HG02759 (cell line): ENCODE data around the gene DDR1.

ENCODE experiments used
- ATAC-seq: cut with Tn5 transposase; IDR thresholded peaks from one replicate; pipeline ENCODE4 v1.9.1; 2021; ENCODE audit warnings: mild to moderate bottlenecking, moderate library complexity; ENCODE audit not compliant: unreplicated experiment

The DDR1 gene

DNA sequence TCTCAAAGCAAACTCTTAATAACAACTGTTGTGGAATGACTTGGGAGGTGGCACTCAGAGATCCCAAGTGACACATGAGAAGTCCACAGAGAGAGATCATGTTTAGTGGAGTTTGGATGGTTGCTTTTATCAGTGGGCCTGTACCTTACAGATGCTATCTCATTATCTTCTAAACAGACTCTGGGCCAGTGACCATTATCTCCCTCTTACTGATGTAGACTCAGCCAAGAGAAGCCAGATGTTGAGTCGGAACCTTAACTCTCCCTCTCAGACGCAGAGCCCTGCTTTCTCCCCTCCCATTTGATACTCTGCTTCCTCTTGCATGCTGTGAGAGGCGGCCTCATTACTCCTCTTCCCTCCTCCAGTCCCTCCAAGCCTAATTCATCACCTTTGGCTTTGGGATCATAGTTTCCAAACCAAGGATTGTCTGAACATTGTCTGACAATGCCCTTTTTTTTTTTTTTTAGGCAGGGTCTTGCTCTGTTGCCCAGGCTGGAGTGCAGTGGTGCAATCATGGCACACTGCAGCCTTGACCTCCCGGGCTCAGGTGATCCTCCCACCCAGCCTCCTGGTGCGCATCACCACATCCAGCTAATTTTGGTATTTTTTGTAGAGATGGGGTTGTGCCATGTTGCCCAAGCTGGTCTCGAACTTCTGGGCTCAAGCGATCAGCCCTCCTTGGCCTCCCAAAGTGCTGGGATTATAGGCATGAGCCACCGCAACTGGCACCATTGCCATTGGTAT, 4.5 kb upstream of the DDR1 start:
- ATAC-seq = no peak

DNA sequence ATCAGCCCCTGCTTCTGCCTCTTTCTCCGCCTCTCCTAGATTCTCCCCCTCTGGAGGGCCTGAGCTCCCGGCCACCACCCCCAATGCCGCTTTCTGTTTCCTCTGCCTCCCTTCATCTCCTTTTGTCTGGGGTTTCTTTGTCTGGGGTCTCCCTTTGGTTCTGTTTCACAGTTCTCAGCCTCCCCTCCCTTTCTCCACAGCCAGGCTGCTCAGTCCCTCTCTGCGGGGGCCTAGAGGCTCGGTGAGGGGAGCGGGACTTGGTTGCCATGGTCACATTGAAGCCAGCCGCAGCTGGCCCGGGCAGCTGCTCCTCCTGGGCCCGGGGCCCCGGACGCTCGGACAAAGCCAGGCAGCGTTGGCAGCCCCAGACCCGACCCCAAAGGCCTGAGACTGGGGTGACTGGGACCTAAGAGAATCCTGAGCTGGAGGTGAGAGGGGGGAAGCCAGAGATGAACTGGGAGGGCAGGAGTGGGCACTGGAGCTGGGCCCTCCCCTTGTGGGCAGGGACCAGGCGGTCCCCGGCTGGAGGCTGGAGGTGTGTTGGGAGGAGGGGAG, 3.5 kb upstream of the DDR1 start:
- no peak for ATAC-seq

DNA sequence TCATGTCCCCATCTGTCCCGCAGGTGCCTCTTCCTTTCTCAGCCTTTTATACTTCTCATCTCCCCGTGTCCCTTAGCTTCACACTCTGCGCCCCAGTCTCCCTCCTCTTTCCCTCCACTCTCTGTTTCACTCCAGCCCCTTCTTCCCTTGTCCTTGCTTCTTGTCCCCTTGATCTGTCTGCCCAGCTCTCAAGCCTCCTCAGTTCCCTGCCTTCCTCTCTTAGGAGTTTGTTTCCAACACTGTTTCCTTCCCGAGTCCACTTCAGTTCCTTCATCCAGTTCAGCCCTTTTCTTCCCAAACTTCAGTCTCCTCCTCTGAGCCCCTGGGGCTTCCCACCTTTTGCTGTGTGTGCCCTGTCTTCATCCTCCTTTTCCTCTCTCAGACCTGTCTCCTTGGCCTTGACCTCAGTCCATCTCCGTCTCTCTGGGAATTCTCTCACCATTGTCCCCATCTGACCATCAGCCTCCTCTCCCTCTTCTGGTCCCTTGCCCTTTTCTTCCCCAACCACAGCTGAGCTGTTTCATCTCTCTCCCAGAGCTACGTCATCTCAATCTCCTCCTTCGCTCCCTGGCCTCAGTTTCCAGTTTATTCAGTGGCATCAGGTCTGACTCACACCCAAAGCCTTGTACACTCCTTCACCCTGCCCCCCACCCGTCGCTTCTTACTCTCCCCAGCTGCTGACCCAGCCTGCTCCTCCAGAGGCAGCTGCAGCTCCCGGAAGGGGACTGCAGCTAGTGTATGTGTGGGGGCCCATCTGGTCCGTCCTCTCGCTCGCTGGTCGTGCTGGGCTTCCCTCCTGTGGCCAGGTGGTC, 2.7 kb upstream of the DDR1 start:
- ATAC-seq = no peak

DNA sequence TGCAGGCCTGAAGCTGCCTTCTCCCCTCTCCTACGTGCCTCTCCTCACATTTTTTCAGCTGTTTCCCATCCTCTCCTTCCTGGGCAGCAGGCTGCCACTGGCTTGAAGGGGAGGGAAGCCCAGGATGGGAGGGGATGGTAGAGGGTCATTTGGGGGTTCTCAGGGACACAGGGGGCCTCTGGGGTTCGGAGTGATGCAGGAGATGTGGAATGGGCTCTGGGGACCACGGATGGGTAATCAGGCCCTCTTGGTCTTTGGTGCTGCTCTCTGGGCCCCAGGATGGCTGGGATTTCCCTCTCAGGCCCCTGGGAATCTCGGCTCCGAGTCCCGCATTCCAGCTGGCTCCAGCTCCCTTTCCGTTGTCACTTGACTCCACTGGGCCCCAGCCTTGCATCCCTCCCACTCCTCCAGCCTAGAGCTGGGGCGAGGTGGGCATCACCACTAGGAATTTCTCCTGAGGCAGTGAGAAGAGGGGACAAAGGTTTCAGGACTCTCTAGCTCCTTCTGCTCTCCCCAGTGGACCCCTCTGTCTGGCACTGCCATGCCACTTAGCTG, 2.0 kb upstream of the DDR1 start:
- no peak for ATAC-seq

DNA sequence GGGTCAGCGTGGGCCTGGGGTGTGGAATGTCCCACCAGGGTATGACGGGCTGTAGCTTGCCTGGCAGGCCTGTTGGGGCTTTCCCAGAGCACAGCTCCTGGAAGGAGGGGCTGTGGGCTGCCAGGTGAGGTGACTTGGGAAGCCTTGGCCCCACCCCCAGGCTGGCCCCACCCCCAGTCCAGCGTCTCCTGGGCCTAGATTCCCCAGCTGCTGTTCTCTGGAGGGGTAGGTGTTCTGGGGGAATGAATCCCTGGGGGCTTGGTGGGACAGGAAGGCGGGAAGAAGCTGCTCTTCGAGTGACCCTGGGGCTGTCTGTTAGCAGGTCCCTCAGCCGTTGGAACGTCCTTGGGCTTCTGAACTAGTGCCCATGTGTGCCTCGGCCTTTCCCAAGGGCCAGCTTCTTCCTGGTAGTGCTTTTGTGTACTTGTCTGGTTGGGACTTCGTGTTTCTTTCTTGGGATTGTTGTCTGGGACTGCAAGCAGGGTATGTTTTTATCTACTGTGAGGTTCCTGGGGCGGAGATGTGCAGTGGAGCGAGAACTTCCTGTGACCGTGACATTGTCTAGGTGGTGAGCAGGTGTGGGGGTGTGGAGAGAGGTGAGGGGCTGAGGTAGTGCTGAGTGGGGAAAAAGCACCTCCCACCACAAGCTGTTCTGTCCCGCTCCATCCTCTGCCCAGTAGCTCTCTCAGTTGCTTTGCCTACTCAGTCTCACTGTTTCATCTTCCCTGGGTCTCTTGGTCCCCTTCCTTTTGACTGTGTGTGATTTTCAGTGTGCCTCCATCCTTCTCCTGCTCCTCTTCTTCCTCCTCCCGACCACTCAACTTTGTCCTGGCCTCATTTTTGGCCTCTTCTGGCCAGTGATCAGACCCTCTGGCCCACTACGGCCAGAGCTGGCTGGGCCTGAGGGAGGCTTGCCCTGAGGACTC, 1.3 kb upstream of the DDR1 start:
- no peak for ATAC-seq

DNA sequence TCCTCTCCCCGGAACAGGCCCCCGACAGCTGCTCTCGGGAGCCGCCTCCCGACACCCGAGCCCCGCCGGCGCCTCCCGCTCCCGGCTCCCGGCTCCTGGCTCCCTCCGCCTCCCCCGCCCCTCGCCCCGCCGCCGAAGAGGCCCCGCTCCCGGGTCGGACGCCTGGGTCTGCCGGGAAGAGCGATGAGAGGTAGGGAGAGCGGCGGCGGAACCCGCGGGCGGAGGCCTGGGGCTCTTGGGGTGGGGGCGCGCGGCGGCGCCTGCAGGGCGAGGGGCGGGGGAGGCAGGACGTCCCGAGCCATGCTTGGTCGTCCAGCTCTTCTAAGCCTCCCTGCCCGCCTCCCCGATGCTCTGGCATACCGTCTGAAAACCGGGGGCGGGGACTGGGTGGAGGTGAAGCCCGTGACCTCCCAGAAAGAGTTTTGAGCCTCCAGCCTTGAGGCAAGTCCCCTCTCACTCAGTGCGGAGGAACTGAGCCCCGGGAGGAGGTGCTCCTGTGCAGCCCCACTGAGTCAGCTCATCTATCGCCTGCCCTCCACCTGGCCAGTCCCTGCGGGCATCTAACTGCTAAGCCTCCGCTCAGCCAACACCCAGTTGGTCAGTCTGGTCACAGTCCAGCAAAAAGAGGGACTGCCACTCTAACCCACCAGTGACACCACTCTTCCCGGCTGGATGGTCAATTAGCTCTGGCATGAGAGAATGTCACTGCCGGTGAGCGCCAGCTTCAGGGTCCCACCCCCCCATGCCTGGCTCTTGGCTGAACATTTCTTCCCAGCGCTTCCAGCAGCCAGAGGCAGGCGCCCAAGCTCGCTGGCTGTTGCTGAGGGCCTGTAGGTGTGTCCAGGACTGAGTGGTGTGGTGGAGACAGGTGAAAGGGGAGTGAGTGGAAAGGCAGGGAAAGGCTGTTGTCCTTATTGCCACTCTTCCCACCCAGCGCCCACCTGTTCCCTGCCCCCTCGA, 482 bp downstream of the DDR1 start:
- no peak for ATAC-seq

DNA sequence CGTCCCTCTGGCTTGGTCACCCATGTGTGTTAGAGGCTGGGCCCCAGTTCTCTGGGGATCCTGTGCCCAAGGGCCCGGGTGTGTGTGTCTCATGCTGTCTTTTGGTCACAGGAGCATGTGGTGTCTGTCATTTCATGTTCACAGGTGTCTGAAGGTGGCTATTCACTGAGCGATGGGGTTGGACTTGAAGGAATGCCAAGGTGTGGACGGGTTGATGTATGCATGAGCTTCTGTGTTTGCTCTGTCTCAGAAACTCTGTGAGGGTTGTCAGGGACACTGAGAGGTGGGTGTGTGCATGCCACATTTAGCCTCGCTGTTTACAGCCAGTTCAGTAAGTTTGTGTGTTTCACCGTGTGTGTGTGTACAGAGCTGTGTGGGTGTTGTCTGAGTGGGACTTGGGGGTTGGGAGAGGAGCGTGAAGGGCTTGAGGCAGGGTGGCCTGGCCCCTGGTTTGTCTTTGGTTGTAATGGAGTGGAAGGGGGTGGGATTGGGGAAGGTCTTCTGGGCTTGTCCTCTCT, 1.2 kb downstream of the DDR1 start:
- no peak for ATAC-seq

DNA sequence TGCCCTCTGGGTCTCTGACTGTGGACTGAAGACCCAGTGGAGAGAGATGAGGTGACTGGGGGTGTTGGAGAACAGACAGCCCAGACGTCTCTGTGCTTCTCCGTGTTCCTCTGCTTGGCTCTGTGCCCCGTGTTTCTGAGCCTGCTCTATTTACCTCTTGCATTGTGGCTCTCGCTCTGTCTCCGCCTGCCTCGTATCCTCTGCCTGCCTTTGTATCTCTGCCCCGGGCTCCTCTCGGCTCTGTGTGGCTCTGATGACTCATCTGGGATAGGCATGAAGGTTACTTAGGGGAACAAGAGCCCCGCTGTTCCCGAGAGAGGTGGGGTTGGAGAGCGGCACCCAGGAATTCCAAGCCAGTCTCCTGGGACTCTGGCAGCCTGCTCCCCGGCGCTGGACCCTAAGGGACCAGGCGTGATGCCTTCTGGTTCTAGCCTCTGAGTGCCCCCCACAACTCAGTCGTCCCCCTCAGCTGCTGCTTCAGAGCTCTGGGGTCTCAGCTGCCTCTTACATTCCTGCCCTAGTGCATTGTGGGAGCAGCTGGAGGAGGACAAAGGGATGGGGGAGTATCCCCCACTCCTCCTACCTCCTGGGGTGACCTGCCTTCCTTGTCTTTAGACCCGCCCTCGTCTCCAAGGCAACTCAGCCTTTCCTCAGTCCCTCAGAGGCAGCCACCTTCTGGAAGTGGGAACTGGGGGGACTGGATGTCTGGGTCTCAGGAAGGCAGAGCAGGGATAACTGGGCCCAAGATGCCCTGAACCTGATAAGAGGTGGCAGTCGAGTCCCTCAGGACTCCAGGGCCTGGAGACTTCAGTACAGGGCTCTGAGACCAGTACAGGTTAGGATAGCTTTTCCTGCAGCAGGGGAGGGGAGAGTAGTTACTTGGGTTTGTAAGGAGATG, 1.9 kb downstream of the DDR1 start:
- no peak for ATAC-seq

DNA sequence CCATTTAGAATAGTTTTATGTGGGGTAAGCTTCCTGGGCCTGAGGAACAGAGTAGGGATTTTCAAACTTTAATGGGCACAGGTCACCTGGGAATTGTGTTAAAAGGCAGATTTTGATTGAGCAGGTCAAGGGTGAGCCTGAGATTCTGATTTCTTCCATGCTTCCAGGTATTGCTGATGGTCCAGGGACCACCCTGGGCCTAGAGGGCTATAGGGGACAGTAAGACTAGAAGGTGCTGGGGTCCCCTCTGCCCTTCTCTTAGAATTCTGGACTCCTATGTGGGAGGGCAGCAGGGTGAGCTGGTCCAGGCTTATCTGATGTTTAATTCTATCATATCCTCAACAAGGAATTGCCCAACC, 2.6 kb downstream of the DDR1 start:
- no peak for ATAC-seq

DNA sequence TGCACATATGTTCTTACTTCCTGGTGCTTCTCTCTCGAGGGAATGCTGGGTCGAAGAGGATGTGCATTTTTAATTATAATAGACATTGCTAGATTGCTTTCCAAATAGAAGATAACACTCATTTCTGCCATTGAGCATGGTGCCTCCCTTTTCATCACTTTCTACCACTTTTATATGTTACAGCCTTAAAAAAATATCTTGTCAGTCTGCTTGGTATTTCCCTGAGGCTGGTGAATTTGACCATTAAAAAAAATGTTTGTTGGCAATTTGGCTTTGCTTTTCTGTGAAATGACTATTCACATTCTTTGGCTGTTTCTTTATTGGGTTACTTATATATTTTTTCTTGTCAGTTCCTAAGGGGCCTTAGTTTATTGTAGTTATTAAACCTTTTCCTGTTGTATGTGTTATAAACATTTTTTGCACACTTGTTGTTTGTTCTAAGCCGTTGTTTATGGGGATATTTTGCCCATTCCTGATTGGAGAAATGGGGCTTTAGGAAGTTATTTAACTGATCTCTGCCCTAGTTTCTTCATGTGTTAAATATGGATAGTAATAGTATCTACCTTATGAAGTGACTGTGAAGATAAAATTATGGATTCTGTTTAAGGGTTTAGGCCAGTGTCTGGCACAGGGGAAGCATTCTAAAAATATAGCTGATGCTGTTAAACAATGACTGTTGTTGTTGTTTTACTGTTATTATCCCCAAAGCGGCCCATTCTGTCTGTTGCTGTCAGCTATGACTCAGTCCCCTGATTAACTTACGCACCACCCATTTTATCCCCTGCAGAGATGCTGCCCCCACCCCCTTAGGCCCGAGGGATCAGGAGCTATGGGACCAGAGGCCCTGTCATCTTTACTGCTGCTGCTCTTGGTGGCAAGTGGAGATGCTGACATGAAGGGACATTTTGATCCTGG, 3.8 kb downstream of the DDR1 start:
- ATAC-seq = no peak

DNA sequence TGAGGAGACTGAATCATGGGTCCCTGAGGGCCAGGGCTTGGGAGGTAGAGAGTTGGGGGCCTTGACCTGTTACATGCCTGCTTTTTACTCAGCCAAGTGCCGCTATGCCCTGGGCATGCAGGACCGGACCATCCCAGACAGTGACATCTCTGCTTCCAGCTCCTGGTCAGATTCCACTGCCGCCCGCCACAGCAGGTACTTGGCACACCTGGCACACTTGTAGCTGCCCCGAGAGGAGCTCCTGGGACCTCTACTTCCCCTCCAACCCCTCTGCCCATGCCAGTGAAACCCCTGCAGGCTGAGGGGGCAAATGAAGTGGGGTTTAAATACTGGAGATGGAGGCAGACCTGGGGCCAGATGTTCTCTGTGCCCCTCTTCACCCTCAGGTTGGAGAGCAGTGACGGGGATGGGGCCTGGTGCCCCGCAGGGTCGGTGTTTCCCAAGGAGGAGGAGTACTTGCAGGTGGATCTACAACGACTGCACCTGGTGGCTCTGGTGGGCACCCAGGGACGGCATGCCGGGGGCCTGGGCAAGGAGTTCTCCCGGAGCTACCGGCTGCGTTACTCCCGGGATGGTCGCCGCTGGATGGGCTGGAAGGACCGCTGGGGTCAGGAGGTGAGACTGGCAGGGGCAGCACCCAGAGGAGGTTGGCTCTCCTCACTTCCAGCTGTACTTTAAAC, 4.6 kb downstream of the DDR1 start:
- ATAC-seq = no peak

DNA sequence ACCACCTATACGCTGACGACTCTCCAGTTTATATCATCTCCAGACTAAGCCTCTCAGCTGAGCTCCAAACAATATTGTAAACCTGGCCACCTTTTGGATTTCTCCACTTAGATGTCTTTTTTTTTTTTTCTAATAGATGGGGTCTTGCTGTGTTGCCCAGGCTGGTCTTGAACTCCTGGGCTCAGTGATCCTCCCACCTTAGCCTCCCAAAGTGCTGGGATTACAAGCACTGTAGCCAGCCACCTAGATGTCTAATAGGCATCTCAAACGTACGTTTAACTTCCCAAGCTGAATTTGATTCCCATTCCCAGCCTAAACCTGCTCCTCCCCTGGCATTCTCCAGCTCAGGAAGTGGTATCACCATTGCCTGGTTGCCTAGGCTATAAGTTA, 5.2 kb downstream of the DDR1 start:
- no peak for ATAC-seq

DNA sequence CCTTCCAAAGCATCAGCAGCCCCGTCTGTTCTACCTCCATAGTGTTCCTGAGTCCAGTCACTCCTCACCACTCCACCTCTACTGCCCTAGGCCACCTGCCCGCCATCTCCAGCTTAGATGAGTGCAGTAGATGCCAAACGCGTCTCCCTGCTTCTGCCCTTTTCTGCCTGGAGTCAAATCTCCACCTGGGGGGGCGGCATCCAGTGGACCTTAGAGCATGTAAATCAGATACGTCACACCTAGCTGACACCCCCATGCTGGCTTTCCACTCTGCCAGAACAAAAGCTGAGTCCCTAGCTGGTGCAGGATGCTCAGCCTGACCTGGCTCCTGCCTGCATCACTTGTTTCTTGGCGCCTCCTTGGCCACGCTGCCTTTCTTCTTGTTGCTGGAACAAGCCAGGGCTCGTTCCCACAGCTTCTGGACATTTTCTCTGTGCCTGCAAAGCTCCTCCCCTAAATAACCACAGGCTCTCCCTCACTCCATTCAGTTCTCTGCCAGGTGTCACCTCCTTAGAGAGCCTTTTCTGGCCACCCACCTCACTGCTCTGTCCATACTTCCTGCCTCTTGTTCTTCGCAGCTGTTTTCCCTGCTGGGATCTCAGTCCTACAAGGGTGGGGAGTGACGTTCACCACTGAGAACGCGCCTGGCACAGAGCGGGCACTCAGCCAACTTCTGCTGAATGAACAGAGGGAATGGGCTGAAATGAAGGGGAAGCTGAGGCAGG, 5.8 kb downstream of the DDR1 start:
- ATAC-seq = no peak

DNA sequence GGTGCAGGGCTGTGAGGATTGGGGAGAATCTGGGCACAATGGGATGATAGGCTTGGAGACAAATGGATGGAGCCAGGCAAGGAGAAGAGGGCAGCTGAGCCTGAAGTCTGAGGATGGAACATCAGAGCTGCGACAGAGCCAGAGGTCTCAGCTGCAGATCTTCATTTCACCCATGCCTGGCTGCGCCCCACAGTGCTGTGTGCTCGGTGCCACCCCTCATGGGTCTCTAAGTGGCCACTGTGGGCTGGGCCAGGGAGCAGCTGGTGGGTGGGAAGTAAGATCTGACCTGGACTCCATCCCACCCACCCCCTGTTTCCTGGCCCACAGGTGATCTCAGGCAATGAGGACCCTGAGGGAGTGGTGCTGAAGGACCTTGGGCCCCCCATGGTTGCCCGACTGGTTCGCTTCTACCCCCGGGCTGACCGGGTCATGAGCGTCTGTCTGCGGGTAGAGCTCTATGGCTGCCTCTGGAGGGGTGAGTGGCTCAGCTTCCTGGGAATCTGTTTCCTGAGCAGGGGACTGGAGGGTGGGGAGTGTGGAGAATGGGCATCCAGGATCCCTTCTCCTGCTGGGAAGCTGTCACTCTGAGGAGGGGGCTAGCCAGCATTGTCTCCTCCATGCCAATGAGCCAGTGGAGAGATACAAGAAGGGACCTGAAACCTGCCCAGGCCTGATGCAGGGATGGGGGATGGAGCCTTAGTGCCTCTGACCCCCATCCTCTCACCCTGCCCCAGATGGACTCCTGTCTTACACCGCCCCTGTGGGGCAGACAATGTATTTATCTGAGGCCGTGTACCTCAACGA, 6.5 kb downstream of the DDR1 start:
- no peak for ATAC-seq

DNA sequence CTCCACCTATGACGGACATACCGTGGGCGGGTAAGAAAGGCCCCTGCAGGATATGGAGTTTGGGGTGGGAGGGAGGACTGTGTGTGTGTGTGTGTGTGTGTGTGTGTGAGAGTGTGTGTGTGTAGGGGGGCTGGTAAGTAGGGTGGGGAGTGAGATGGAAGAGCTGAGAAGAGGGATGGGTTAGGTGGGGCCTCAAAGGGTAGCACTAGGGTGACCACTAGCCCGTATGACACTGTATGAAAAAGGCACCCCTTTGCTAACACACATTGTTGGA, 7.1 kb downstream of the DDR1 start:
- ATAC-seq = no peak
